ENCODE data around the gene MS4A18.

Gene MS4A18

GRCh38 chr11:60767388-60767811 lies 42.9 kb downstream of the MS4A18 start:
- no peak overlapping the region for H3K9ac ChIP-seq (ENCODE audit: low read length)
- no peak overlapping the region for H3K27ac ChIP-seq (ENCODE audit: low read depth, low read length, poor library complexity, severe bottlenecking)
- no peaks in the 10 kb centered on the region for H3K9me3 ChIP-seq (ENCODE audit: low read length)
- no peak overlapping the region for H2AFZ ChIP-seq (ENCODE audit: low read length)
- H3F3A ChIP-seq (ENCODE audit: insufficient read depth, low read length), result no peaks in the 10 kb centered on the region
- H3K79me2 ChIP-seq (ENCODE audit: insufficient read depth, low read length), result no peaks in the 10 kb centered on the region
- H3K4me3 ChIP-seq (ENCODE audit: low read depth, low read length, poor library complexity, severe bottlenecking), result no peak overlapping the region
- no peaks in the 10 kb centered on the region for H3K36me3 ChIP-seq (ENCODE audit: insufficient read depth, low read length)
- H3K4me1 ChIP-seq (ENCODE audit: insufficient read depth, low read length, severe bottlenecking), result no peaks in the 10 kb centered on the region
- H3K27me3 ChIP-seq (ENCODE audit: insufficient read depth, low read length), result peaks cover 9% of the 10 kb centered on the region; the same call in 1 of the 2 replicates
- no peak for TF ChIP-seq EZH2 (IDR thresholded peaks at IDR 0.05; ENCODE audit: borderline replicate concordance, low read length)
- TF ChIP-seq CTCF (IDR thresholded peaks at IDR 0.05; ENCODE audit: low read length), result no peak
- no peaks in the 10 kb centered on the region for H3K9me2 ChIP-seq (ENCODE audit: low read depth, low read length)
- no peak overlapping the region for H3K4me2 ChIP-seq (ENCODE audit: low read length)
- H4K20me1 ChIP-seq (ENCODE audit: insufficient read depth, low read length), result no peaks in the 10 kb centered on the region

GRCh38 chr11:60768202-60768601 lies 43.7 kb downstream of the MS4A18 start:
- Histone ChIP-seq H3K79me2 (ENCODE audit: insufficient read depth, low read length) (no peaks in the 10 kb centered on the region), H3K27ac (ENCODE audit: low read depth, low read length, poor library complexity, severe bottlenecking) (no peak overlapping the region), H4K20me1 (ENCODE audit: insufficient read depth, low read length) (no peaks in the 10 kb centered on the region), H3K4me1 (ENCODE audit: insufficient read depth, low read length, severe bottlenecking) (no peaks in the 10 kb centered on the region), H3K27me3 (ENCODE audit: insufficient read depth, low read length) (peaks cover 9% of the 10 kb centered on the region; the same call in 1 of the 2 replicates), H3K9me3 (ENCODE audit: low read length) (no peaks in the 10 kb centered on the region), H3K9ac (ENCODE audit: low read length) (no peak overlapping the region), H3K36me3 (ENCODE audit: insufficient read depth, low read length) (no peaks in the 10 kb centered on the region), H3F3A (ENCODE audit: insufficient read depth, low read length) (no peaks in the 10 kb centered on the region), H3K9me2 (ENCODE audit: low read depth, low read length) (no peaks in the 10 kb centered on the region), H3K4me2 (ENCODE audit: low read length) (no peak overlapping the region), H3K4me3 (ENCODE audit: low read depth, low read length, poor library complexity, severe bottlenecking) (no peak overlapping the region), H2AFZ (ENCODE audit: low read length) (no peak overlapping the region)
- TF ChIP-seq EZH2 (IDR thresholded peaks at IDR 0.05; ENCODE audit: borderline replicate concordance, low read length) (no peak), CTCF (IDR thresholded peaks at IDR 0.05; ENCODE audit: low read length) (no peak)

DNA sequence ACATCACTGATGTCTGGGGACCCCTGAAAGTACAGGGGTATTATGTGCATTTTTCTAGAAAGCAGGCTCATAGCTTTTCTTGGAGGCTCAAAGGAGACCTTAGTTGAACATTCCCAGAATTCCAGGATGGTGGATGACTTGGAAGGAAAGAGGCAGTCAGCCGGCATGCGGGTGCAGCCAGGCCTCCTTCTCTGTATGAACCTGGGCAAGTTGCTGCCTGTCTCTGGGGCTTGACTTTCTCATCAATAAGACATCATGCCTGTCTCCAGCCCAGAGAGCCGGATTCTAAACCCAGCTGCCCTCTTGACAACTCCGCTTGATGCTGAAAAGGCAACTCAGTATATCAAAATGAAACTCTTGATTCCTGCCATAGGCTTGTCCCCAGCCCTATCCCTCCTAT lies 44.8 kb downstream of the MS4A18 start:
- Histone ChIP-seq H3K9me2 (ENCODE audit: low read depth, low read length) (no peaks in the 10 kb centered on the region), H3K4me1 (ENCODE audit: insufficient read depth, low read length, severe bottlenecking) (no peaks in the 10 kb centered on the region)

More for the DNA sequence above, 44.8 kb downstream of the MS4A18 start:
- Histone ChIP-seq H3K4me2 (ENCODE audit: low read length) (no peak overlapping the region), H3K4me3 (ENCODE audit: low read depth, low read length, poor library complexity, severe bottlenecking) (no peak overlapping the region), H3K79me2 (ENCODE audit: insufficient read depth, low read length) (no peaks in the 10 kb centered on the region), H3K27me3 (ENCODE audit: insufficient read depth, low read length) (peaks cover 9% of the 10 kb centered on the region; the same call in 1 of the 2 replicates), H3F3A (ENCODE audit: insufficient read depth, low read length) (no peaks in the 10 kb centered on the region), H3K36me3 (ENCODE audit: insufficient read depth, low read length) (no peaks in the 10 kb centered on the region), H3K27ac (ENCODE audit: low read depth, low read length, poor library complexity, severe bottlenecking) (no peak overlapping the region), H4K20me1 (ENCODE audit: insufficient read depth, low read length) (no peaks in the 10 kb centered on the region), H2AFZ (ENCODE audit: low read length) (no peak overlapping the region), H3K9me3 (ENCODE audit: low read length) (no peaks in the 10 kb centered on the region), H3K9ac (ENCODE audit: low read length) (no peak overlapping the region)
- TF ChIP-seq EZH2 (IDR thresholded peaks at IDR 0.05; ENCODE audit: borderline replicate concordance, low read length) (no peak), CTCF (IDR thresholded peaks at IDR 0.05; ENCODE audit: low read length) (no peak)

Measured in OCI-LY1 (cell line).